HFF-Myc (cell line): ENCODE data around the gene SVIL.
"Not testable (repeated sequence)": the region's sequence is repeated elsewhere in the genome, so short reads cannot be mapped to it uniquely, and the experiment has no call there.

Experiments
- DNase-seq: peaks from one replicate; pipeline ENCODE4 v3.0.0-alpha.2; 2011; ENCODE audit warnings: low read depth; ENCODE audit errors: extremely low read depth
- H3K4me3 ChIP-seq: replicated peaks from 2 replicates; pipeline ENCODE4 v1.5.1; 2011; ENCODE audit warnings: low read depth, mild to moderate bottlenecking, control low read depth, low read length
- TF ChIP-seq, protein P1 (sequence below): IDR thresholded peaks from 2 replicates; pipeline ENCODE4 v1.5.1; 2012; ENCODE audit warnings: mild to moderate bottlenecking, low read depth, low read length, control low read depth; ENCODE audit errors: missing control alignments

The SVIL gene

DNA sequence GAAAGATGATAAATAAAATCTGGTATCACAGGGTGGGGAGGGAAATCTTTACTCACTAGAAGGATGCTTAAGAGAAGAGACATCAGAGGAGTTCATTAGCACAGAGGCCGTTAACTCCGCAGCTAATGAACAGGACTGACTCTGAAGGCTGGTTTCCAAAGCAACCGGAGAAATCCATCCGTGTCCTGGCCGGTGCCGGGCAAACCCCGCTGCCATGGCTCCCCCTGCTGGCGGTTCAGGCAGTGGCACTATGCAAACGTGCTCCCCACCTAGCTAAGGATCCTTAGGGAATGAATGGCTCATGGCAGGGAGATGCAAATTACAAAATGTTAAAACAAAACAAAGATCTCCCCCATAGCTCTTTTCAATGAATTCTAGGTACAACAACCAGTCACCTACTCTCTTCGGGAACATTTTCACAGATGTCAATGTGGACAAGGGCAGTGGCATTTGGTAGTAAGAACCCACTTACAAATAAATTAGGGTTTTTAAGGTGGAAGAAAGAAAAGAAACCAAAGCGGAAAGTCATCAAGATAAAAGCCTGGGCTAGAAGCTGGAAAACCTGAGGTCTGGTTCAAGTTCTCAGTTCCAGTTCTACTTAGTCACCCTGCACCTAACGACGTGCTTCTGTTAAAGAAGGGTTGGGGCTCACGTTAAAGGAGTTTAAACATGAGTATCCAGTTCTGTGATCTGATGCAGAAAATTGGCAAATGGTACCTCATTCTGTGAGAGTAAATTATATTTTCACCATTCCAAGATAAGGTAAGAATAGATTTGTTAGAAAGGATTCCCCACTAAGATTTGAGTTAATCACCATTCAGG lies 138.2 kb downstream of the SVIL start:
- TF ChIP-seq, protein P1, sequence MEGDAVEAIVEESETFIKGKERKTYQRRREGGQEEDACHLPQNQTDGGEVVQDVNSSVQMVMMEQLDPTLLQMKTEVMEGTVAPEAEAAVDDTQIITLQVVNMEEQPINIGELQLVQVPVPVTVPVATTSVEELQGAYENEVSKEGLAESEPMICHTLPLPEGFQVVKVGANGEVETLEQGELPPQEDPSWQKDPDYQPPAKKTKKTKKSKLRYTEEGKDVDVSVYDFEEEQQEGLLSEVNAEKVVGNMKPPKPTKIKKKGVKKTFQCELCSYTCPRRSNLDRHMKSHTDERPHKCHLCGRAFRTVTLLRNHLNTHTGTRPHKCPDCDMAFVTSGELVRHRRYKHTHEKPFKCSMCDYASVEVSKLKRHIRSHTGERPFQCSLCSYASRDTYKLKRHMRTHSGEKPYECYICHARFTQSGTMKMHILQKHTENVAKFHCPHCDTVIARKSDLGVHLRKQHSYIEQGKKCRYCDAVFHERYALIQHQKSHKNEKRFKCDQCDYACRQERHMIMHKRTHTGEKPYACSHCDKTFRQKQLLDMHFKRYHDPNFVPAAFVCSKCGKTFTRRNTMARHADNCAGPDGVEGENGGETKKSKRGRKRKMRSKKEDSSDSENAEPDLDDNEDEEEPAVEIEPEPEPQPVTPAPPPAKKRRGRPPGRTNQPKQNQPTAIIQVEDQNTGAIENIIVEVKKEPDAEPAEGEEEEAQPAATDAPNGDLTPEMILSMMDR: peak; percentile 100
- DNase-seq: peak; percentile 31
- no peak overlapping the region for H3K4me3 ChIP-seq

DNA sequence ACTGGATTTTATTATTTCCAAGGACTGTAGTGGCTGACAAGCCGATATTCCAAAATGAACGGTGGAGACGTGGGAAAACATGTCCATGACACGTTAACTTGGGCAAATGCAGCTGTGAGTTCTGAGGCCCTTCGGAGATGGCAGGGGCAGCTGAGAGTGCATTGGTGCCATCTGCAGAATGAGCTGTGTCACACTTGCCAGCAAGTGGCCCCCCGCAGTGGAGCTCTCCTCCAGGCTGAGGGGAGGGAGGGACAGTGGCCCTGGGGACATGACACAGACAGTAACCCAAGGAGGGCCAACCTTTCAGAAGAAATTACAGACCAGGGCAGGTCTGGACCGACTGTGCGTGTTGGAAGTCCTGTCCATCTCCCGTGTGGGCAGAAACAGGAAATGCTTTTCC lies 139.4 kb downstream of the SVIL start:
- no peak overlapping the region for H3K4me3 ChIP-seq
- DNase-seq: no peak
- TF ChIP-seq, protein P1: no peak

DNA sequence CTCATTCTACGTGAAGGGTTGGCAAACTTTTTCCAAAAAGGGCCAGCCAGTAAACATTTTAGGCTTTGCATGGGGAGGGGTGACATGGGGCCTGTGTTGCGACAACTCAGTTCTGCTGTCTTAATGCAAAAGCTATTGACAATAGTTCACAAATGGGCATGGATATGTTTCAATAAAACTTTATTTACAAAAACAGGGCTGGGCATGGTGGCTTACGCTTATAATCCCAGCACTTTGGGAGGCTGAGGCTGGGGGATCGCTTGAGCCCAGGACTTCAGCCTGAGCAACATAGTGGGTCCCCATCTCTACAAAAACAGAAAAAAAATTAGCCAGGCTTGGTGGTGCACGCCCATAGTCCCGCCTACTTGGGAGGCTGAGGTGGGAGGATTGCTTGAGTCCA lies 141.1 kb downstream of the SVIL start:
- TF ChIP-seq, protein P1: no peak
- no peak for DNase-seq
- no peak overlapping the region for H3K4me3 ChIP-seq

DNA sequence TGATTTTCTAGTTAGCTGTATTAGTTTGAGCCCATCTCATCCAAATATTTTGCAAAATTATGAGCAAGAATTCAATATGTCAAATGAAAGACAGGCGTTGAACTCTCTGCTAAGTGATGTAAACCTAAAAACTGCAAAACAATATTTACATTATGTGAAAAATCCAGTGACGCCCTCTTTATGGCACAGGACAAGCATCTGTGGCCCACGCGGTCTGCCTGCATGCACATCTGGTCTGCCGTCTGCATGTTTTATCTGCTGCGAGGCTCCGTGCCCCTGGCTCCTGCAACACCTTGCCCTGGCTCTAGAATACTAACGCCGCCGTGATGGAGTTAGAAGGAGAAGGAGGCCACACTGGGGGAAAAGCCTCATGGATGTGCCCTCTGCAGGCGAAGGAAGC lies 142.0 kb downstream of the SVIL start:
- no peak overlapping the region for H3K4me3 ChIP-seq
- DNase-seq: no peak
- TF ChIP-seq, protein P1: no peak

DNA sequence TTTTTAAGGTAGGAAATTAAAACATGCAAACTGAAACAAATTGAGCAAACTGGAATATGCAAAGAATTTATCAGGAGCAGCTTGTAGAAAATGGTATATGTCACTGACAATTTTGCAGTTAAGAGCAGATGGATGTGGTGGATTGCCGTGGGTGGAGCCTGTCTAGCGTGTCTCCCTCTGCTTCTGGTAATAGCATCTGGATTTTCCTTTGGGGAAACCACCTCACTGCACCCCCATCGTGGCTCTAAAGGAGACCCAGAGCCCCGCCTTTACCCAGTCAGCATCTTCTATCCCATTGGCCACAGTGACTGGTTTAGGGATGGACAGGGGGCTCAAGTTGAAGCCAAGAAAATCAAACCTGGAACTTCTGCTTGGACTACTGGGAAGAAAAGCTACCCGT lies 142.9 kb downstream of the SVIL start:
- TF ChIP-seq, protein P1: no peak
- DNase-seq: no peak
- no peak overlapping the region for H3K4me3 ChIP-seq

DNA sequence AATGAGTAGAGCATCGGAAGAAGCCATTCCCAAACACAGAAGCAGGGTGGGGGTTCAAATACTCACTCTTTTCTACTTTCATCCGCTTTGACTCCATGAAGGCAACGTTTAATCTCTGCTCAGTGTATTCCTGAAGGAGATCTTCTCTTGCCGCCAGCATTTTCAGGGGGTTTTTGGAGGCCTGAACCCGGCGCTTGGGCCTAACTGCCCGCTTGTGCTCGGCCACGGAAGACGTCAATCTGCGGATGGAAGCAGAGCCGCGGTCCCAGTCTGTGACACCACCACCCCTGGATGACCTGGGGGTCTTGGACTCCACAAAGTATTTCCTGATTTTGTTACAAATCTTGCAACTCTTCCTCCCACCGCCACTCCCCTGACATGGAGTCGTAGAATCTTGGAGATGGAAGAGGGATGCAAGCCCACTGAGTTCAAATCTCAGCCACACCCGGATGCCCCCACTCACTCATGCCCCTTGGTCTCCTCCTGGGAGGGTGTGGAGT lies 143.9 kb downstream of the SVIL start:
- H3K4me3 ChIP-seq, DNase-seq: not testable (repeated sequence)

DNA sequence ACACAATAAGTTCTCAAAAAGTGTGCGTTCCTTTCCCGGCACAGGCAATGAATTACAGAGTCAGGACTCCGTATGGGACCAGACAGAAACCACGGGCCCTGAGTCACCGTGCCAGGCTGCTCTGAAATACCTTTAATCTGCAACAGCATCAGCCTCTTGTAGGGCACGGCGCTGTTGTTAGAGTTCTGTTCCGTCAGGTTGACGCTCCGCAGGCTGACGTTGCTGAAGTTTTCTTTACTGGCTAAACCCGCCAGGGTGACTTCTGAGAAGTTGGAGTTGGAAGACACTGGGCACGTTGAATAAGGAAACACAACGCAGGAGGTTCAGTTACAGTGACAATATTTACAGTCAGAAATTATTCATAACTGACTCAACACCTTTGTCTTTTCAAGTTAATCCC lies 146.3 kb downstream of the SVIL start:
- H3K4me3 ChIP-seq, DNase-seq: not testable (repeated sequence)

DNA sequence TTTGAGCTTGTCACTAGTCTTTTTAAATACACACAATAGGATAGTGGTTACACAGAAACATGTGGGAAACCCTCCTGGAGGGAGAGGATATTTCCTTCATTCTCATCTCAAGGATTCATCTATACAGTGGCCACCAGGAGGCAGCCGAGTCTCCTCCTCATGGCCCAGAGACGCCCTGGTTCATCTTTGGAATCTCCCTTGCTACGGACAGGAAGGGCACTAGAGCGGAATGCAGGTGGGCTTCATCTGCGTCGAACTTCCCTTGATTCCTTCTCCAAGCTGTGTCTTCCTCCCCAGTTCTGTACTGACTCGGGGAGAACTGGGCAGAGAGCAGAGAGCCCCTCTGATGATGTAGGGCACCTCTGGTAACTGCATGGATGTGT lies 146.9 kb downstream of the SVIL start:
- not testable (repeated sequence) for DNase-seq, H3K4me3 ChIP-seq
- TF ChIP-seq, protein P1: peak; percentile 17

DNA sequence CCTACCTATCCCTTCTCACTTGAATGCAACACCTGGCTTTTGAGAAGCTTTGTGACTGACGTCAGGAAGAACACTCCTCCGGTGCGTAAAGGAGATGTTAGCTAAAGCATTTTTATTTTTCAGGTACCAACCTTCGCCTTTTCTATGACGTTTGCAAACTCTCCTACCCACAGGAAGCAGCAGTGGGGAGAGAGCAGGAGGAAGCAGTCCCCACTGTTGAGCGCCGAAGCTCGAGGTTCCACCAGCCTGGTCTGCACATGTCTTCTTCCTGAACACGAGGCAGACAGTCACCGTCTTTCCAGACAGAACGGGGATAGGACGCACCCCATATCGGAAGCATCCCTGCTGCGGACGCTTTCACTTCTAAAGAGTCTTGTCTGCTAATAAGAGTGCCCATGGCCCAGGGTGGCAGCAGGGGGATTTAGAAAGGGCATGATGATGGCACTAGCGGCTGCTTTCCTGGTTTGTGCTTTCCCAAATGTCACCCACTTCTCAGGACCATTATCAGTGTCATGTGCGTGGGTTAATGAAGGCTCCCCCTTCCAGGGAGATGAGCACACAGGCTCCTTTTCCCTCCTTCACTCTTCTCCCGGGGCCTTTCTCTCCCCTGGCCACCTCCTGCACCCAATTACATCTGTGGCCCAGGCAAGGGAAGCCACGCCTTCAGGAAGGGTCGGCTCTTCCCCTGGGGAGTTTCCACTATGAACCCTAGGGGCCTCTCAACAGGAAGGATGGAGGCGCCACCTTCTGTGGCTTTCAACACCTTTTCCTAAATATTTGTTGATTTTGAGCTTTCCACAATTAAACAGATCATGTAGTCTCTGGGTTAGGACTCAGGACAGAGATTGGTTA lies 147.5 kb downstream of the SVIL start:
- DNase-seq, H3K4me3 ChIP-seq: not testable (repeated sequence)
